ENCODE data around the gene F2R. TPM values are rescaled to one million over a fixed set of nuclear protein-coding genes. Genes with fewer than 3 reads are reported as not detected.

F2R gene
- total and polyA plus RNA-seq, 9 of the 15 experiments (the other 6 are each of a cell fraction or from before 2014, with no cell fraction given) = 4.0 to 34.7 (median 15.1) TPM

- no TSS peak for BruUV-seq (replicated peaks)
- FAIRE-seq (no peak), ATAC-seq (no peak), DNase-seq (ENCODE audit: extremely low read depth in 1 of 4, low spot score in 3 of 4) (no peak)
- no peak overlapping the region for H3K4me2 ChIP-seq (ENCODE audit: insufficient read depth, low read length)
- no peak overlapping the region for H3K4me3 ChIP-seq
- in situ Hi-C loops (cut with MboI) = no loop called here
- TF ChIP-seq ZSCAN29 (IDR thresholded peaks at IDR 0.05) (no peak), SLC30A9 (CRISPR knock-in tag; IDR thresholded peaks at IDR 0.05) (no peak), HBP1 (CRISPR knock-in tag; IDR thresholded peaks at IDR 0.05) (no peak)
- intact Hi-C loops (cut with micrococcal nuclease) = no loop called here
- H3K79me2 ChIP-seq (ENCODE audit: control insufficient read depth, insufficient read depth, low read length) = no peaks in the 10 kb centered on the region
- 84% methylated on average over 13 of the region's 13 CpGs for WGBS (ENCODE audit: insufficient coverage, low coverage, missing lambda C conversion rate)
- no peak overlapping the region for H3K9ac ChIP-seq (ENCODE audit: insufficient read depth in 1 of 2, low read depth in 2 of 2, low read length in 2 of 2)
- H3K36me3 ChIP-seq (ENCODE audit: control insufficient read depth, insufficient read depth, low read length) = peaks cover 18% of the 10 kb centered on the region
- H2AFZ ChIP-seq (ENCODE audit: low read depth, low read length) = no peak overlapping the region
- H3K27me3 ChIP-seq (ENCODE audit: control insufficient read depth in 2 of 2, insufficient read depth in 2 of 2, low read length in 2 of 2) = no peaks in the 10 kb centered on the region
- H3K4me1 ChIP-seq (replicated peaks in 1 of 2; ENCODE audit: control insufficient read depth in 2 of 2, insufficient read depth in 2 of 2, low read length in 2 of 2) = peaks cover 0 to 15% of the 10 kb centered on the region in 2 experiments; a peak in 3 of 5 replicates
- H3K9me1 ChIP-seq (ENCODE audit: control insufficient read depth, insufficient read depth, low read length) = no peaks in the 10 kb centered on the region
- CTCF ChIA-PET (ENCODE audit: low intra/inter-chr PET ratio) = no interaction called here
- POLR2A ChIA-PET = interaction anchor here (0.6 to 1.1 kb wide), 2 partner anchors 15 to 331 kb away, joined by 4 to 5 read pairs; no protein-coding TSS in a partner anchor
- no peaks in the 10 kb centered on the region for H4K20me1 ChIP-seq (replicated peaks; ENCODE audit: control insufficient read depth, insufficient read depth, low read length)
- H3K9me3 ChIP-seq (replicated peaks; ENCODE audit: control insufficient read depth, insufficient read depth, low read depth, low read length) = peaks cover 4% of the 10 kb centered on the region; the same call in 1 of the 2 replicates
- H3K27ac ChIP-seq (ENCODE audit: extremely low read depth, low read depth, low read length) = no peak overlapping the region
Measured at GRCh38 chr5:76733049-76733417, 17.1 kb downstream of the F2R start.
